ENCODE results near the gene OR12D2. TPM values are rescaled to one million over a fixed set of nuclear protein-coding genes. Genes with fewer than 3 reads are reported as not detected.
"Not testable (repeated sequence)": the region's sequence is repeated elsewhere in the genome, so short reads cannot be mapped to it uniquely, and the experiment has no call there.

The OR12D2 gene
- total RNA-seq, 2 experiments from 2014 or later: not detected

- CTCF ChIA-PET (ENCODE audit: unreplicated experiment): no interaction called here
- intact Hi-C loops (cut with micrococcal nuclease; ENCODE audit: unreplicated experiment): no loop called here
- Histone ChIP-seq H3K79me2 (ENCODE audit: insufficient read depth, low read depth, low read length) (no peaks in the 10 kb centered on the region), H3K27ac (ENCODE audit: low read depth, low read length, poor library complexity, severe bottlenecking) (no peak overlapping the region), H3K4me2 (ENCODE audit: low read length) (no peak overlapping the region), H3K4me3 (ENCODE audit: low read depth, low read length, poor library complexity, severe bottlenecking) (no peak overlapping the region), H3K9me2 (ENCODE audit: insufficient read depth, low read length) (no peaks in the 10 kb centered on the region), H3K9me3 (ENCODE audit: low read length) (no peaks in the 10 kb centered on the region), H3K36me3 (ENCODE audit: insufficient read depth, low read length) (no peaks in the 10 kb centered on the region), H4K20me1 (ENCODE audit: insufficient read depth, low read length) (no peaks in the 10 kb centered on the region), H3K4me1 (ENCODE audit: insufficient read depth, low read length, poor library complexity, severe bottlenecking) (no peaks in the 10 kb centered on the region), H2AFZ (ENCODE audit: low read length) (no peak overlapping the region)
- no peak for TF ChIP-seq CTCF (conservative IDR thresholded peaks at IDR 0.05; ENCODE audit: low read length)
- TF ChIP-seq EZH2phosphoT487 (IDR thresholded peaks at IDR 0.05; ENCODE audit: borderline replicate concordance, low read depth, low read length): no peak
- DNase-seq (ENCODE audit: low spot score): no peak
- POLR2A ChIA-PET: interaction anchor here (0.9 kb wide), 1 partner anchor 9 kb away, joined by 3 read pairs; no protein-coding TSS in a partner anchor
- no TSS peak for BruUV-seq (replicated peaks)
These were observed 31.2 kb downstream of the OR12D2 start for GRCh38 chr6:29426654-29427053.

- POLR2A ChIA-PET; CTCF ChIA-PET (ENCODE audit: unreplicated experiment); H3K27ac ChIP-seq (ENCODE audit: low read depth, low read length, poor library complexity, severe bottlenecking); H2AFZ ChIP-seq (ENCODE audit: low read length); H3K36me3 ChIP-seq (ENCODE audit: insufficient read depth, low read length); H3K4me1 ChIP-seq (ENCODE audit: insufficient read depth, low read length, poor library complexity, severe bottlenecking); H3K4me2 ChIP-seq (ENCODE audit: low read length); DNase-seq (ENCODE audit: low spot score); H4K20me1 ChIP-seq (ENCODE audit: insufficient read depth, low read length); intact Hi-C loops (cut with micrococcal nuclease; ENCODE audit: unreplicated experiment); H3K9me3 ChIP-seq (ENCODE audit: low read length); H3K79me2 ChIP-seq (ENCODE audit: insufficient read depth, low read depth, low read length); H3K9me2 ChIP-seq (ENCODE audit: insufficient read depth, low read length); BruUV-seq (replicated peaks); H3K4me3 ChIP-seq (ENCODE audit: low read depth, low read length, poor library complexity, severe bottlenecking): not testable (repeated sequence)
These were observed 41.3 kb downstream of the OR12D2 start for GRCh38 chr6:29436730-29437129.

- CTCF ChIA-PET (ENCODE audit: unreplicated experiment): no interaction called here
- Histone ChIP-seq H3K9me3 (ENCODE audit: low read length) (no peaks in the 10 kb centered on the region), H3K4me1 (ENCODE audit: insufficient read depth, low read length, poor library complexity, severe bottlenecking) (no peaks in the 10 kb centered on the region), H3K9me2 (ENCODE audit: insufficient read depth, low read length) (no peaks in the 10 kb centered on the region), H3K36me3 (ENCODE audit: insufficient read depth, low read length) (no peaks in the 10 kb centered on the region), H3K27ac (ENCODE audit: low read depth, low read length, poor library complexity, severe bottlenecking) (no peak within 1 kb of the TSS), H2AFZ (ENCODE audit: low read length) (no peak within 1 kb of the TSS), H3K79me2 (ENCODE audit: insufficient read depth, low read depth, low read length) (no peaks in the 10 kb centered on the region), H3K4me2 (ENCODE audit: low read length) (no peak within 1 kb of the TSS), H3K4me3 (ENCODE audit: low read depth, low read length, poor library complexity, severe bottlenecking) (no peak within 1 kb of the TSS), H4K20me1 (ENCODE audit: insufficient read depth, low read length) (no peaks in the 10 kb centered on the region)
- BruUV-seq (replicated peaks): no TSS peak
- intact Hi-C loops (cut with micrococcal nuclease; ENCODE audit: unreplicated experiment): no loop called here
- TF ChIP-seq EZH2phosphoT487 (IDR thresholded peaks at IDR 0.05; ENCODE audit: borderline replicate concordance, low read depth, low read length): no peak
- TF ChIP-seq CTCF (conservative IDR thresholded peaks at IDR 0.05; ENCODE audit: low read length): no peak
- no peak for DNase-seq (ENCODE audit: low spot score)
- POLR2A ChIA-PET: interaction anchor here (0.7 kb wide), 1 partner anchor 11 kb away, joined by 3 read pairs; no protein-coding TSS in a partner anchor
These were observed 43.6 kb downstream of the OR12D2 start, which contains the start of gene OR10C1 for GRCh38 chr6:29439006-29439405. TSS of gene OR10C1 (plus strand) at chr6:29439306. CDS start at chr6:29440016, 710 bp downstream.
